Smooth muscle cell (in vitro differentiated cells): ENCODE measurements around the gene TMEM107. TPM values are rescaled to one million over a fixed set of nuclear protein-coding genes. Genes with fewer than 3 reads are reported as not detected.

ENCODE experiments used
- DNase-seq: peaks from one replicate; lab custom pipeline; 2025; ENCODE audit not compliant: unreplicated experiment; lab: John Stamatoyannopoulos, UW
- H2AFZ ChIP-seq: fragments of 200-600 bp; sonication (generic); 2 replicates; pipeline ENCODE4 v1.6.0; 2016; ENCODE audit warnings: antibody characterized with exemption, low read depth, mild to moderate bottlenecking
- H3F3A ChIP-seq: fragments of 200-600 bp; sonication (generic); 2 replicates; pipeline ENCODE4 v1.6.0; 2017; ENCODE audit warnings: antibody characterized with exemption, low read depth
- H3K27ac ChIP-seq: fragments of 200-600 bp; sonication (generic); 2 replicates; pipeline ENCODE4 v1.5.1; 2016; ENCODE audit warnings: low read depth, mild to moderate bottlenecking
- H3K27me3 ChIP-seq: fragments of 200-600 bp; sonication (generic); 2 replicates; pipeline ENCODE4 v1.6.1; 2016; ENCODE audit warnings: low read depth, mild to moderate bottlenecking
- H3K36me3 ChIP-seq: fragments of 200-600 bp; sonication (generic); 2 replicates; pipeline ENCODE4 v1.5.1; 2016; ENCODE audit warnings: low read depth
- H3K4me1 ChIP-seq: fragments of 200-600 bp; sonication (generic); 2 replicates; pipeline ENCODE4 v1.5.1; 2016; ENCODE audit warnings: low read depth
- H3K4me2 ChIP-seq: fragments of 200-600 bp; sonication (generic); 2 replicates; pipeline ENCODE4 v1.6.0; 2016; ENCODE audit warnings: mild to moderate bottlenecking
- H3K4me3 ChIP-seq: fragments of 200-600 bp; sonication (generic); 2 replicates; pipeline ENCODE4 v1.5.1; 2016; ENCODE audit warnings: mild to moderate bottlenecking
- H3K79me2 ChIP-seq: fragments of 200-600 bp; sonication (generic); 2 replicates; pipeline ENCODE4 v1.6.0; 2016; ENCODE audit warnings: low read depth, mild to moderate bottlenecking
- H3K9ac ChIP-seq: fragments of 200-600 bp; sonication (generic); 2 replicates; pipeline ENCODE4 v1.6.0; 2016; ENCODE audit warnings: low read depth
- H3K9me3 ChIP-seq: fragments of 200-600 bp; sonication (generic); replicated peaks from 2 replicates; pipeline ENCODE4 v1.5.1; 2016; ENCODE audit warnings: low read depth
- H4K20me1 ChIP-seq: fragments of 200-600 bp; sonication (generic); 2 replicates; pipeline ENCODE4 v1.6.0; 2016; ENCODE audit warnings: low read depth
- WGBS: methylation state at CpG from one replicate; pipeline ENCODE4 v1.1.7; 2016; ENCODE audit warnings: low lambda C conversion rate; 5-methylcytosine and 5-hydroxymethylcytosine counted together
- polyA plus RNA-seq: library from polyadenylated mRNA; unstranded; fragments of >200 nt; fragmentation: Nextera tagmentation; extraction: Ambion mirVana; gene quantifications from 2 replicates; pipeline ENCODE4 v1.2.1, GENCODE V29; 2016
- total RNA-seq: library from RNA; depleted of rRNA; stranded (reverse); fragments of >200 nt; gene quantifications from 2 replicates; pipeline ENCODE4 v1.2.3, GENCODE V29; 2014
- TF ChIP-seq, protein P1 (sequence below): fragments of 200-600 bp; sonication (generic); IDR thresholded peaks from 2 replicates; pipeline ENCODE4 v1.5.1; 2017; ENCODE audit warnings: borderline replicate concordance, mild to moderate bottlenecking, antibody characterized with exemption; ENCODE audit not compliant: insufficient read depth, poor library complexity, severe bottlenecking

Gene TMEM107
- total and polyA plus RNA-seq, 2 experiments from 2014 or later, result 36.0 to 66.7 TPM

DNA sequence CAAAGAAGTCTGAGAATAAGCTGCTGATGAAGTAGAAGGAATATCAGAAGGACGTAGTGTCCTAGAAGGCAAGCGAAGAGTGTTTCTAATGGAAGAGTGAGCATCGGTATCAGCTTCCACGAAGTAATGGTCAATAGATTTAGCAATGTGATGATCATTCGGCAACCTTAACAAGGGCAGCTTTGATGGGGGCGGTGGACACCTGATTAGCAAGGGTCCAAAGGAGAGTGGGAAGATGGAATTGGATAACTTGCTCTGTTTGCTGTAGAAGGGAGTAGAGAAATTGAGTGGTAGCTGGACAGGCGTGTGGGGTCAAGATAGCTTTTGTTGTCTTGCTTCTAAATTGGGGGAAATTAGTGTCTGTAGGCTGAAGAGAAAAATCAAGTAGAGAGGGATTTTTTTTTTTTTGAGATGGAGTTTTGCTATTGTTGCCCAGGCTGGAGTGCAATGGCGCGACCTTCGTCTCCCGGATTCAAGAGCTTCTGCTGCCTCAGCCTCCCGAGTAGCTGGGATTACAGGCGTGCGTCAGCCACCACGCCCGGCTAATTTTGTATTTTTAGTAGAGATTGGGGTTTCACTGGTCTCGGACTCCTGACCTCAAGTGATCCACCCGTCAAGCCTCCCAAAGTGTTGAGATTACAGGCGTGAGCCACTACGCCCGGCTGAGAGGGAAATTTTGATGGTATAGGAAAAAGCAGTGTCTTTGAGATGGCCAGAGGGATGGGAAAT is 38.4 kb downstream of the TMEM107 start:
- TF ChIP-seq, protein P1, sequence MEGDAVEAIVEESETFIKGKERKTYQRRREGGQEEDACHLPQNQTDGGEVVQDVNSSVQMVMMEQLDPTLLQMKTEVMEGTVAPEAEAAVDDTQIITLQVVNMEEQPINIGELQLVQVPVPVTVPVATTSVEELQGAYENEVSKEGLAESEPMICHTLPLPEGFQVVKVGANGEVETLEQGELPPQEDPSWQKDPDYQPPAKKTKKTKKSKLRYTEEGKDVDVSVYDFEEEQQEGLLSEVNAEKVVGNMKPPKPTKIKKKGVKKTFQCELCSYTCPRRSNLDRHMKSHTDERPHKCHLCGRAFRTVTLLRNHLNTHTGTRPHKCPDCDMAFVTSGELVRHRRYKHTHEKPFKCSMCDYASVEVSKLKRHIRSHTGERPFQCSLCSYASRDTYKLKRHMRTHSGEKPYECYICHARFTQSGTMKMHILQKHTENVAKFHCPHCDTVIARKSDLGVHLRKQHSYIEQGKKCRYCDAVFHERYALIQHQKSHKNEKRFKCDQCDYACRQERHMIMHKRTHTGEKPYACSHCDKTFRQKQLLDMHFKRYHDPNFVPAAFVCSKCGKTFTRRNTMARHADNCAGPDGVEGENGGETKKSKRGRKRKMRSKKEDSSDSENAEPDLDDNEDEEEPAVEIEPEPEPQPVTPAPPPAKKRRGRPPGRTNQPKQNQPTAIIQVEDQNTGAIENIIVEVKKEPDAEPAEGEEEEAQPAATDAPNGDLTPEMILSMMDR, result no peak
- 25% methylated on average over 21 of the region's 21 CpGs for WGBS
- H2AFZ ChIP-seq, result no peak overlapping the region
- peaks cover 21% of the 10 kb centered on the region for H3F3A ChIP-seq
- peak overlapping the region; percentile 47 for H3K4me3 ChIP-seq
- no peak for DNase-seq
- no peaks in the 10 kb centered on the region for H3K9me3 ChIP-seq
- no peaks in the 10 kb centered on the region for H3K27me3 ChIP-seq
- H4K20me1 ChIP-seq, result peaks cover 27% of the 10 kb centered on the region
- H3K36me3 ChIP-seq, result no peaks in the 10 kb centered on the region
- H3K27ac ChIP-seq, result peak overlapping the region; percentile 46
- H3K4me1 ChIP-seq, result no peaks in the 10 kb centered on the region
- peak overlapping the region; percentile 25 for H3K9ac ChIP-seq
- H3K79me2 ChIP-seq, result no peaks in the 10 kb centered on the region
- H3K4me2 ChIP-seq, result peak overlapping the region; percentile 85

DNA sequence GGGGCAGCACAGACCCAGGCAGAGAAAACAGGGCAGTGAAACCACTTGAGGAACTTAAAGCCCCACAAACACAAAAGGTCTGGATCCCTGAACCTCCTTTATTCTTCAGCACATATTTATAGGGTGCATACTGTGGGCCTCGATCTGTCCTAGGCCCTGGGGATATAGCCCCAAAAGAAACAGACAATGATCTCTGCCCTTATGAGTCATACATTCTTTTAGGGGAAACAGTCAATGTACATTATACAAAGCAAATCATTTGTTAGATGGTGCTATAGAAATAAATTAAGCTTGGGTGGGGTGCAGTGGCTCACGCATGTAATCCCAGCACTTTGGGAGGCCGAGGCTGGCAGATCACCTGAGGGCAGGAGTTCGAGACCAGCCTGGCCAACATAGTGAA is 42.2 kb downstream of the TMEM107 start:
- H4K20me1 ChIP-seq, result no peaks in the 10 kb centered on the region
- TF ChIP-seq, protein P1, result no peak
- H3K9ac ChIP-seq, result no peak overlapping the region
- H3F3A ChIP-seq, result peaks cover 5% of the 10 kb centered on the region
- no peak overlapping the region for H3K4me2 ChIP-seq
- H3K4me1 ChIP-seq, result no peaks in the 10 kb centered on the region
- H3K4me3 ChIP-seq, result no peak overlapping the region
- H3K9me3 ChIP-seq, result no peaks in the 10 kb centered on the region
- no peak for DNase-seq
- no peak overlapping the region for H2AFZ ChIP-seq
- peaks cover 11% of the 10 kb centered on the region for H3K27me3 ChIP-seq
- H3K36me3 ChIP-seq, result no peaks in the 10 kb centered on the region
- H3K79me2 ChIP-seq, result no peaks in the 10 kb centered on the region
- WGBS, result 93% methylated on average over 4 of the region's 4 CpGs
- no peak overlapping the region for H3K27ac ChIP-seq

DNA sequence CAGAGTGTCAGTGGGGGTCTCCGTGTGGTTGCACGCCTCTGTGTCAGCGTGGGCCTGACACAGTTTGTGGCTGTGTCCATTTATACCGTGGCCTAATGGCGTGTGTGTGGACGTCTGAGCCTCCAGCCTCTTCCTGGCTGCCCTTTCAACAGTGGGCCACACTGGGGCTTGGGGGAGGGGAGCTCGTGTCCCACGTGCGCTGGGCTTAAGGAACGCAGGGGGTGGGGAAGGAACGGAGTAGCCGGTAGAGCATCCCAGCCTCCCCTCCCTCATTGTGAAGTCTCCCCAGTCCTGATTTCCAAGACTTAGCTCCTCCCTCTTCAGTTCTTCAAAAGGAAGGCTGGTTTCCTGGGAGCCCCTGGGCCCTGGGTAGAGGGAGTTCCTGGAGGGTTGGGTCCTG is 42.8 kb downstream of the TMEM107 start:
- 64% methylated on average over 11 of the region's 12 CpGs for WGBS
- Histone ChIP-seq H3K79me2 (no peaks in the 10 kb centered on the region), H2AFZ (no peak overlapping the region), H3F3A (peaks cover 5% of the 10 kb centered on the region), H3K27me3 (peaks cover 11% of the 10 kb centered on the region), H3K27ac (no peak overlapping the region), H3K36me3 (no peaks in the 10 kb centered on the region), H4K20me1 (no peaks in the 10 kb centered on the region), H3K4me3 (no peak overlapping the region), H3K4me2 (no peak overlapping the region), H3K9ac (no peak overlapping the region), H3K9me3 (no peaks in the 10 kb centered on the region), H3K4me1 (no peaks in the 10 kb centered on the region)
- DNase-seq, result no peak
- TF ChIP-seq, protein P1, result no peak
